GM21786 (cell line): ENCODE measurements around the gene SAMD3.
"Not testable (repeated sequence)": the region's sequence is repeated elsewhere in the genome, so short reads cannot be mapped to it uniquely, and the experiment has no call there.

ENCODE experiments used
- ATAC-seq: cut with Tn5 transposase; IDR thresholded peaks from one replicate; pipeline ENCODE4 v1.9.1; 2021; ENCODE audit not compliant: unreplicated experiment

The SAMD3 gene

GRCh38 chr6:130134582-130134981 lies 88.2 kb downstream of the SAMD3 start:
- no peak for ATAC-seq

- ATAC-seq = peak; percentile 87
Observed at GRCh38 chr6:130132286-130132701, 90.5 kb downstream of the SAMD3 start.

- ATAC-seq = no peak
Observed at GRCh38 chr6:130129762-130130246, 92.9 kb downstream of the SAMD3 start.

DNA sequence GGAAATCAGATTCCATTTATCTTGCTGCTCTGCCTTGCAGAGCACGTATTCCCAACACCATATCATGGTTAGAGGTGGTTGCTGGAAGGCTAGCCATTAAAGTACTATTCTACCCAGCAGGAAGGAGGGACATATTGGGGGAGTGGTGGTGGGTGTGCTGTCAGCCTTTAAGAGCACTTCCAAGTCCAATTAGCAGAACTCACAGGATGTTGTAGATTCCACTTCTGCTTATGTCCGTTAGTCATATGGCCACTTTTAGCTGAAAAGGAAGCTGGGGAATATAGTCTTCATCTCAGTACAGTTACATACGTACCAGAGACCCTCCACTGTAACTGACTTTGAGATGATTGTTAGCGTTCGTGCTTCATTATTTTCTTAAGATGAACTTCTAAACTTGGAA lies 94.4 kb downstream of the SAMD3 start:
- ATAC-seq = no peak

DNA sequence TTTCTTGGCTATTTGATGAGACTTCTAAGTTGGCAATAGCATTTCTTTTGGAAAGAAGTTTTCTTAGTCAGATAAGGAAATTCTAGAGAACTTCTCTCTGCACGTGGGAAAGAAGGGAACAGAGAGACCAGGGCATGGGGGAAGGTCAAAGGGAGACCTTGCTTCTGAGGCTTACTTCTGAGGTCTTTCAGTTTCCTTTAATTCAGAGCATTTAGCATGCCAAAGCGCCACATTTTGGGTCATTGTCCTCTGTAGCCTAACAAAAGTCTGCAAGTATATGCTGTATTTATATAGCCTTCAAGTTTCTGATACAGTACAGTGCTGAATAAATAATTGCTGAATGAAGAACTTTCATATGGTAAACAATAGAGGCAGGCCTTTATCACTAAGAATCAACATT lies 95.6 kb downstream of the SAMD3 start:
- no peak for ATAC-seq

DNA sequence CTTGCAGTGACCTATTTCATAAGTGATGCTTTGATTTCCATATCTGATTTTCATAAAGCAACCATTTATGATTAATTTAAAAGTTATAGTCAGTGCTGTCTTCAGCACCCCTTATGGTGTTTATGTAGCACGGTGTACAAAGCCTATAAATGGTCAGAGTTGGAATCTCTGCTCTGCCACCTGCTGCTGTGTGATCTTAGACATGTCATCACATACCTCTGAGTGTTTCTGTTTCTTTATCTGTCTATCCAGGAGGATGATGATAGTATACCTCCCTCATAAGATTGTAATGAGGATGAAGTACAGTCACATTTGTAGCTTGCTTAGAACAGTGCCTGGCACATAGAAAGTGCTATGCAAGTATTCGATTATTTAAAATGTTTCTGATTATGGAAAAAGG lies 100.5 kb downstream of the SAMD3 start:
- ATAC-seq = no peak

GRCh38 chr6:130120731-130121130 lies 102.0 kb downstream of the SAMD3 start:
- no peak for ATAC-seq

DNA sequence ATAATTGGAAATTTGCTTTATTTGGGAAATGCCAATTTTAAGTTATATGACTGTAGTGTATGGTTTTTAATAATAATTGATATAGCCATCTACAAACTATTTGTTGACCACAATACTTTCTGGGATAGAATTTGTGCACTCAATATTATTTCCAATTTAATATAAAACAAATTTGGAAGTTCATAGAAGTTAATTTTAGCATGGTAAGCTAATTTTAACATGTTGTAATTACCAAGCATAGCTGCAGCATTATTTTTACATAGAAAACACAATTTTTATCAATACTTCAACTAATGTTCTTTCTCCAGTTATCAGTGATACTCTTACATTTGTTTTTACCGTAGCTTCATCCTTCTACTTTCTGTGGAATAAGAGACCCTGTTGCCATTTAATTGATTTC lies 103.5 kb downstream of the SAMD3 start:
- ATAC-seq = no peak

DNA sequence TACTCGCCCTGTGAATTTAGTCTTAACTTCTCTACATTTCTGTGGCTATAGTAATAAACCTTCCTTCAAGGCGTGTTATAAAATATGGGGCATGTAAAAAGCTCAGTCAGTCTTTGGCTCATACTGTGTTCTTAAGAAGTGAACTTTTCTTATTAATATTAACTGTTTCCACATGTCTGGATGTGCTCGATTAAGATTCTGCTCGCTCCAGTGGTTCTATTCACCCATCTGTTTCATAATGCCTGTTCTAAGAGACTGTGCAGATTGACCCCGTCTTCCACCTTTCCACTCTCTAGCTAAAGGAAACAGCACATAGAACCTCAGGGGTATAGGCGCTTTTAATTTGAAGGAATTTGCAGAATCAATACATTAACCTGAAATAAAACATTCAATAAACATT lies 104.5 kb downstream of the SAMD3 start:
- peak; percentile 31 for ATAC-seq

GRCh38 chr6:130117187-130117701 lies 105.5 kb downstream of the SAMD3 start:
- not testable (repeated sequence) for ATAC-seq

DNA sequence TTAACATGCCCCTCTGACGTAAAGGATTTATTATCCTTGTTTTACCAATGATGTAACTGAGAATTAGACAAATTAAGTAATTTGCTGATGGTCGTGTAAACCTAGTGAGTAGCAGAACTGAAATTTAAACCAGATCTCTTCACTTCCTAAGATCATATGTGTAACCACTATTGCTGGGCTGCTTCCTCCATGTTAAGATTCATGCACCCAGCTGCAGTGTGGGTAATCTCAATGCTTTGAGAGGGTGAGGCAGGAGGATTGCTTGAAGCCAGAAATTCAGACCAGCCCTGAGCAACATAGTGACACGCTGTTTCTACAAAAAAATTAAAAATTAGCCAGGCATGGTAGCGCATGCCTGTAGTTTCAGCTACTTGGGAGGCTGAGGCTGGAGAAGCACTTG lies 106.5 kb downstream of the SAMD3 start:
- ATAC-seq = no peak

DNA sequence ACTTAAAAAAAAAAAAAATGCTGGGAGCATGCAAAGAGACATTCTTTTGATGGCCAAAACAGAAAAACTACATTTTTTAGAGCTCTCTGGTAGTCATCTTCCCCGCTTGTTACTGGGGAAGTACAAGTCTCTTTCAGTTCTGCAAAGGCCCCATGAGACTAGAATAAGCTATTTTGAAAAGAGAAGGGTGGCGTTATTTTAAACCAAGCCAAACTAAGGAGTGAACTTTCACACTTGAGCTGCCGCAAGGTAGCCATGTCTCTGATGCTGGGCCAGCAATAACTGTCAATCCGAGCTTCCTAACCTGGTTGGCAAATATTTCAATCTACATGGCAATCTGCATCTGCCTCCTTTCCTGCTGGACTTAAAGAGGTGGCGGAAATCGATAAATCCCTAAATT lies 107.7 kb downstream of the SAMD3 start:
- ATAC-seq = peak; percentile 98

DNA sequence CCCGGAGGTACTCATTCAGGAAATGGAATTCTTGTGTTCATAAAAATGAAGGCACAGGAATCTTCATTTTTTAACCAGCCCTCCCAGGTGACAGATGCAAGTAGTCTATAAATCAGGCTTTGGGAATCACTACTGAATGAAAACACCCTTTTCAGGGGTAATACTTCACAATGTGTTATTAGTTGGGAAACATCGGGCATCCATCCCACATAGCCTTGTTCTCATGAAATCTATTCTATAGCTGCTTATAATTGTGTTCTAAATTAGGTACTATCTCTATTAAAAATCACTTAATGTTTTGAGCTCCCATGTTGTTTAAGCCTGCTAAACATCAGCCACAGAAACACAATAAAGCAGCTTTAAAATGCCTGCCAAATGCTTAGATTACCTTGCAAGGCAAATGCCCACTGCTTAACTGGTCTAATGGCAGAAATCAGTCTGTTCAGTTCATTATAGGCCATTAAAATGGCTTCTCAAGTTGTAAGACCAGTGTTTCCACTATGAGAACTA lies 109.5 kb downstream of the SAMD3 start:
- ATAC-seq = no peak

DNA sequence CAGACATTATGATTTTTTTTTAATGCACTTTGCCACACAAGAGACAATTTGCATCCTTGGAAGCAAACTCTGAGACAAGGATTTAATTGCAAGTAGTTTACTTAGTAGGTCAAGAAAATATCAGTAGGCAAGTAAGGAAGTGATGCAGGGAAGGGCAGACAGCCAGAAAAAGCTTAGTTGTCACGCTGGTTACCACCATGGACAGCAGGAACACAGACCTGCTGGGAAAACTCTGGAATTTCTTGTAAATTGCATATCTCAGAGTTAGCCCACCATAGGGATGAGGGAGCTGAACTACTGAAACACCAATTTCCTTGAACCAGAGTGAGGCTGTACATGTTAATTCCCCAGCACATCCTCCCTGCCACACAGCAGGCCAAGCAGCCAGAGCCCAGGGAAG lies 111.7 kb downstream of the SAMD3 start:
- no peak for ATAC-seq

GRCh38 chr6:130107710-130108109 lies 115.0 kb downstream of the SAMD3 start:
- no peak for ATAC-seq

DNA sequence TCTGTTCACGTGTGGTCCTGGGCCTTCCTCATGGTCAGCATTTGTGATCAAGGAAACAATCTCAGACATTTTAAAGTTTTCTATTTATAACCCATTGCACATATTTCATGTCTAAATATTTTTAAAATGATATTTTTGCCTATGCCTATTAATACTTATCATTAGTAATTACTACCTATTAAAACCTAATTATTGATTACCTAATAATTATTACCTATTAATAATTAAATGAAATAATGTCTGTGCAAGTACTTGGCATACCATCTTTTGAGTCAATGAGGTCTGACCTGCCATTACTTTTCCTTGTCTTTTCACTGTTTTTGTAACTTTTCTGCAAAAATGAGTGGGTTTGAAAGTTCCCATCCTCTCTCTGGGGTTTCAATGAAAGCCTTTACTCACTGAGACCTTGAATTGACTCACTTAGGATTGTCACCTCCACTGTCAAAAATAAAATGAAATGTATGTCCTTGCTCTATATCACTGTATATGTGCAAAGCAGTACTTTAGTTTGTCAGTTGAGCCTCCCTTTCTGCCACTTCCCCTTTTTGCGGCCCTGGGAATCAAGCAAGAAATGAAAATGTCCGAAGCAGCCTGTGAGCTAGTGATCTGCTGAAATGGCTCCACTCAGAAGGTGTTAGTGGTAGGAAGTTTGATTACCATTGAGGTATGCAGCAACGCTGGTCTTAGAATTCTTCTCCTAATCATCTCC lies 116.6 kb downstream of the SAMD3 start:
- ATAC-seq = peak; percentile 91

DNA sequence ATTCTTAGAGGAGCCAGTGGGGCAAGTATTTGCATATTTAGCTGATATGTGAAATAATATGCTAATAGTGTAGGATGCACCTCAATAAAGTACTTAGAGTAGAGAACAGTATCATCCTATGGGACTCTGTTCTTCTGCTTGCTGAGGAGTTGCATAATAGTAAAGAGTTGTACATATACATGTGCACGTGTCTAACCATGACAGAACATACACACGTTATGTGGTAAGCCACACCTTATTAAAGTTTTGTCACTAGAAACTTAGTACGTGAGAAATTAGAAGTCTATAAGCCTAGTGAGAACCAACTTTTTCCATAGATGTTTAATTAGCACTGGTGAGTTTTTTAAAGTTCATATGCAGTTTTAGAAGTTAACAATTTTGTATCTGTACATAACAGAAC lies 123.6 kb downstream of the SAMD3 start:
- ATAC-seq = no peak

DNA sequence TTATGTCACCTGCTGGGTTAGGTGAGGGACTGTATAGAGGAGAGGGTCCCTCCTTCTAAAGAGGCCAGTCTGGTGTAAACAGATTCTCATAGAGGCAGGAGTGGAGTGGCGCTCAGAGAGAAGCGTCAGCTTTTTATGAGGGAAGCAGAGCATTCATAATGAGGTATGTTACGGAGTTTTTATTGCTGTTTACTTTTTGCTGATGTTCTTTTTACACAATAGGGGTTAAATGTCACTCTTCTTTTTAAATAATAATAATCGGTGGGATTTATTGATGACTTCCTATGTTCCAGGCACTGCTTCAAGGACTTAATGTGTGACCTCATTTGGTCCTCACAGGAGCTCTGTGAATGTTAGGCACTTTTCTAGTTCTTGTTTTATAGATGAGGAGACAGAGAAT lies 124.4 kb downstream of the SAMD3 start:
- no peak for ATAC-seq
